HepG2 (cell line): ENCODE results near the gene RBM5. TPM values are rescaled to one million over a fixed set of nuclear protein-coding genes. Genes with fewer than 3 reads are reported as not detected.

ENCODE experiments used
- BRCA1 ChIP-seq: sonication (generic); formaldehyde crosslinking; IDR thresholded peaks from 2 replicates; pipeline ENCODE4 v1.4.0; 2020; ENCODE audit warnings: missing genetic modification reagents
- CTCF ChIP-seq: sonication (generic); formaldehyde crosslinking; IDR thresholded peaks from 2 replicates; pipeline ENCODE4 v1.5.0; 2020; ENCODE audit warnings: mild to moderate bottlenecking, missing genetic modification reagents, moderate library complexity
- HDAC1 ChIP-seq: sonication (generic); formaldehyde crosslinking; IDR thresholded peaks from 2 replicates; pipeline ENCODE4 v1.5.1; 2020; ENCODE audit warnings: mild to moderate bottlenecking, missing genetic modification reagents
- KDM5A ChIP-seq: fragments of 200-600 bp; sonication (generic); IDR thresholded peaks from 2 replicates; pipeline ENCODE4 v1.7.0; 2018; ENCODE audit warnings: antibody characterized with exemption, mild to moderate bottlenecking, low read length, borderline replicate concordance
- KLF15 ChIP-seq: sonication (generic); formaldehyde crosslinking; IDR thresholded peaks from 2 replicates; pipeline ENCODE4 v1.8.1; 2023; ENCODE audit warnings: borderline replicate concordance, mild to moderate bottlenecking, inconsistent platforms, missing genetic modification reagents, mixed read lengths
- MED1 ChIP-seq: sonication (generic); formaldehyde crosslinking; IDR thresholded peaks from 2 replicates; pipeline ENCODE4 v1.4.0; 2020; ENCODE audit warnings: missing genetic modification reagents
- NR3C1 ChIP-seq: sonication (generic); formaldehyde crosslinking; IDR thresholded peaks from 2 replicates; pipeline ENCODE4 v1.4.0; 2020; ENCODE audit warnings: missing genetic modification reagents
- PITX1 ChIP-seq: sonication (generic); formaldehyde crosslinking; IDR thresholded peaks from 2 replicates; pipeline ENCODE4 v1.5.1; 2020; ENCODE audit warnings: mild to moderate bottlenecking, missing genetic modification reagents
- TMF1 ChIP-seq: sonication (generic); formaldehyde crosslinking; IDR thresholded peaks from 2 replicates; pipeline ENCODE4 v1.8.1; 2022; ENCODE audit warnings: low read depth, missing genetic modification reagents
- XRCC5 ChIP-seq: fragments of 200-400 bp; formaldehyde crosslinking; optimal IDR thresholded peaks from 2 replicates; pipeline ENCODE3; 2017; ENCODE audit warnings: mild to moderate bottlenecking, low read length
- ZBTB40 ChIP-seq, 2 experiments: fragments of 450-650 bp in 1 of 2; sonication (generic) in 1 of 2; formaldehyde crosslinking in 1 of 2; IDR thresholded peaks; 2 replicates each; pipeline versions ENCODE4 v1.6.1 to v1.8.0; 2016 to 2022; ENCODE audit warnings: antibody characterized with exemption in 1 of 2, mild to moderate bottlenecking in 1 of 2, missing genetic modification reagents in 1 of 2
- ZSCAN30 ChIP-seq: sonication (generic); formaldehyde crosslinking; IDR thresholded peaks from 2 replicates; pipeline ENCODE4 v1.5.0; 2020; ENCODE audit warnings: mild to moderate bottlenecking, missing genetic modification reagents
- polyA plus RNA-seq, 8 experiments: library from polyadenylated mRNA; depleted of rRNA in 3 of 8; stranded (reverse) in 7 of 8; unstranded in 1 of 8; fragments of >200 nt; fragmentation: Illumina TruSeq in 4 of 8; extraction: Trizol in 4 of 8; gene quantifications; 2 replicates each; pipeline versions ENCODE4 v1.2.1 to v1.2.3, GENCODE V29; 2011 to 2016; ENCODE audit warnings: low read depth in 4 of 8, missing spikeins in 1 of 8, mixed read lengths in 1 of 8; ENCODE audit not compliant: insufficient read depth in 1 of 8
- total RNA-seq, 5 experiments: library from RNA; depleted of rRNA; stranded (reverse); fragments of >200 nt; fragmentation: Illumina TruSeq; extraction: Trizol; gene quantifications; 2 replicates each; pipeline ENCODE4 v1.2.3, GENCODE V29; 2016; ENCODE audit warnings: low read depth in 1 of 5
- TF ChIP-seq, protein P1 (sequence below): sonication (generic); formaldehyde crosslinking; IDR thresholded peaks from 2 replicates; pipeline ENCODE4 v1.8.0; 2023; ENCODE audit warnings: mild to moderate bottlenecking, missing genetic modification reagents
- TF ChIP-seq, protein P2 (sequence below): sonication (generic); formaldehyde crosslinking; IDR thresholded peaks from 2 replicates; pipeline ENCODE4 v1.9.0; 2022; ENCODE audit warnings: missing genetic modification reagents, mild to moderate bottlenecking, borderline replicate concordance
- TF ChIP-seq, protein P3 (sequence below): sonication (generic); formaldehyde crosslinking; IDR thresholded peaks from 2 replicates; pipeline ENCODE4 v1.4.0; 2020; ENCODE audit warnings: missing genetic modification reagents; ENCODE audit errors: not compliant biosample characterization

Gene RBM5
- total and polyA plus RNA-seq, 2 of the 13 experiments (the other 11 are each of a cell fraction or from before 2014, with no cell fraction given) = 106 to 204 TPM

DNA sequence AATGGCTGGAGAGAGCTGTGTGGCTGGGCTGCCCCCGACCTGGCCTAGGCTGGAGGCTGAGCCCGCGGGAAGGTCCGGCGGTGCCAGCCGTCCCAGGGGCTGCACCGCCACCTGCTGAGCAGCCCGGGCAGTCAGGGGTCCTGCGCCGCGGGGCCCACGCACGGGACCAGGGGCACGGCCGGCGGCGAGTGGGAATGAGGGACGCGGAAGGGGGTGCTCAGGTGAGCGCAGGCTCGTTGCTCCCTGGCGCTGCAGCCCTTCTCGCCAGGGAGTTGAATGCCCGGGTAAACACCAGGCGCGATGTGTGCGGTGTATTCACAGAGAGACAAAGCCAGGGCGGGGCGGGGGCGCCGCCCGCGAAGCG is 65.7 kb downstream of the RBM5 start (continued):
- TF ChIP-seq ZBTB40 (IDR thresholded peaks at IDR 0.05) (no peak), ZBTB40 (CRISPR knock-in tag; IDR thresholded peaks at IDR 0.05) (no peak), KDM5A (peak; percentile 50; the same call in 1 of the 2 replicates), TMF1 (CRISPR knock-in tag) (no peak), NR3C1 (CRISPR knock-in tag) (no peak), CTCF (peak; percentile 83), BRCA1 (CRISPR knock-in tag) (no peak), MED1 (CRISPR knock-in tag) (no peak), PITX1 (no peak), KLF15 (CRISPR knock-in tag) (no peak), HDAC1 (CRISPR knock-in tag) (0 out of 2 replicates have a peak, but pooled peaks have one; percentile 5), ZSCAN30 (CRISPR knock-in tag) (no peak), XRCC5 (no peak)
- TF ChIP-seq, protein P1, sequence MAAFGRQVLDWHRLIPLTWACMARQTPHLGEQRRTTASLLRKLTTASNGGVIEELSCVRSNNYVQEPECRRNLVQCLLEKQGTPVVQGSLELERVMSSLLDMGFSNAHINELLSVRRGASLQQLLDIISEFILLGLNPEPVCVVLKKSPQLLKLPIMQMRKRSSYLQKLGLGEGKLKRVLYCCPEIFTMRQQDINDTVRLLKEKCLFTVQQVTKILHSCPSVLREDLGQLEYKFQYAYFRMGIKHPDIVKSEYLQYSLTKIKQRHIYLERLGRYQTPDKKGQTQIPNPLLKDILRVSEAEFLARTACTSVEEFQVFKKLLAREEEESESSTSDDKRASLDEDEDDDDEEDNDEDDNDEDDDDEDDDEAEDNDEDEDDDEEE (CRISPR knock-in tag) = no peak; the same call in 1 of the 2 replicates
- TF ChIP-seq, protein P2, sequence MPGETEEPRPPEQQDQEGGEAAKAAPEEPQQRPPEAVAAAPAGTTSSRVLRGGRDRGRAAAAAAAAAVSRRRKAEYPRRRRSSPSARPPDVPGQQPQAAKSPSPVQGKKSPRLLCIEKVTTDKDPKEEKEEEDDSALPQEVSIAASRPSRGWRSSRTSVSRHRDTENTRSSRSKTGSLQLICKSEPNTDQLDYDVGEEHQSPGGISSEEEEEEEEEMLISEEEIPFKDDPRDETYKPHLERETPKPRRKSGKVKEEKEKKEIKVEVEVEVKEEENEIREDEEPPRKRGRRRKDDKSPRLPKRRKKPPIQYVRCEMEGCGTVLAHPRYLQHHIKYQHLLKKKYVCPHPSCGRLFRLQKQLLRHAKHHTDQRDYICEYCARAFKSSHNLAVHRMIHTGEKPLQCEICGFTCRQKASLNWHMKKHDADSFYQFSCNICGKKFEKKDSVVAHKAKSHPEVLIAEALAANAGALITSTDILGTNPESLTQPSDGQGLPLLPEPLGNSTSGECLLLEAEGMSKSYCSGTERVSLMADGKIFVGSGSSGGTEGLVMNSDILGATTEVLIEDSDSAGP = peak; percentile 59; the same call in 1 of the 2 replicates
- TF ChIP-seq, protein P3, sequence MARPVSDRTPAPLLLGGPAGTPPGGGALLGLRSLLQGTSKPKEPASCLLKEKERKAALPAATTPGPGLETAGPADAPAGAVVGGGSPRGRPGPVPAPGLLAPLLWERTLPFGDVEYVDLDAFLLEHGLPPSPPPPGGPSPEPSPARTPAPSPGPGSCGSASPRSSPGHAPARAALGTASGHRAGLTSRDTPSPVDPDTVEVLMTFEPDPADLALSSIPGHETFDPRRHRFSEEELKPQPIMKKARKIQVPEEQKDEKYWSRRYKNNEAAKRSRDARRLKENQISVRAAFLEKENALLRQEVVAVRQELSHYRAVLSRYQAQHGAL = no peak
